Coronary artery (tissue), 2 donors: ENCODE results near the gene PRPSAP1.
"Not testable (repeated sequence)": the region's sequence is repeated elsewhere in the genome, so short reads cannot be mapped to it uniquely, and the experiment has no call there.

Source experiments
- DNase-seq: peaks from one replicate; pipeline ENCODE4 v3.0.0-alpha.2; 2017; ENCODE audit warnings: low spot score
- H3K27ac ChIP-seq, 2 donors: fragments of 200-600 bp; sonication (generic); one replicate each; pipeline ENCODE4 v1.5.1; 2016 to 2019
- H3K4me3 ChIP-seq: fragments of 200-600 bp; sonication (generic); 2 replicates; pipeline ENCODE4 v1.5.1; 2016; ENCODE audit warnings: mild to moderate bottlenecking, moderate library complexity
- TF ChIP-seq, protein P1 (sequence below): fragments of 200-600 bp; sonication (generic); IDR thresholded peaks from one replicate; pipeline ENCODE4 v1.5.1; 2019; ENCODE audit warnings: antibody characterized with exemption

PRPSAP1 gene

DNA sequence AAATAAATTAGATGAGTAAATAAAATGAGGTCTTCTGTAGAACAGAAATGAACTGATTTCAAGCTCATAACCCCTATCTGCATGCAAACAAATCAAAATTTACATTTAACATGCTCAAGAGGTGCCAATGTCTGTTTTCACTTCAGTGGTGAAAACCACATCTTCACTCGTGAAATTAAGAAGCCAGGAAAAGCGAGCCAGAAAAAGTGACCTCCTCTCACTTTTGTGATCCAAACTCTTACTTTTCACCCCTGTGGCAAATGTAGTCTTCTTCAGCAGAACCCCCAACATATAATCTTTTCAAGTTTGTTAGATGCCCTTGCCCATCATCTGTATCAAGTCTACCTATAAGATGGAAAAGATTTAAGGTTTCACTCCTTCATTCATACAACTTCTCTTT, 36.2 kb downstream of the PRPSAP1 start:
- DNase-seq = no peak
- Histone ChIP-seq H3K4me3 (no peak overlapping the region), H3K27ac (no peak overlapping the region)
- TF ChIP-seq, protein P1, sequence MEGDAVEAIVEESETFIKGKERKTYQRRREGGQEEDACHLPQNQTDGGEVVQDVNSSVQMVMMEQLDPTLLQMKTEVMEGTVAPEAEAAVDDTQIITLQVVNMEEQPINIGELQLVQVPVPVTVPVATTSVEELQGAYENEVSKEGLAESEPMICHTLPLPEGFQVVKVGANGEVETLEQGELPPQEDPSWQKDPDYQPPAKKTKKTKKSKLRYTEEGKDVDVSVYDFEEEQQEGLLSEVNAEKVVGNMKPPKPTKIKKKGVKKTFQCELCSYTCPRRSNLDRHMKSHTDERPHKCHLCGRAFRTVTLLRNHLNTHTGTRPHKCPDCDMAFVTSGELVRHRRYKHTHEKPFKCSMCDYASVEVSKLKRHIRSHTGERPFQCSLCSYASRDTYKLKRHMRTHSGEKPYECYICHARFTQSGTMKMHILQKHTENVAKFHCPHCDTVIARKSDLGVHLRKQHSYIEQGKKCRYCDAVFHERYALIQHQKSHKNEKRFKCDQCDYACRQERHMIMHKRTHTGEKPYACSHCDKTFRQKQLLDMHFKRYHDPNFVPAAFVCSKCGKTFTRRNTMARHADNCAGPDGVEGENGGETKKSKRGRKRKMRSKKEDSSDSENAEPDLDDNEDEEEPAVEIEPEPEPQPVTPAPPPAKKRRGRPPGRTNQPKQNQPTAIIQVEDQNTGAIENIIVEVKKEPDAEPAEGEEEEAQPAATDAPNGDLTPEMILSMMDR = no peak

DNA sequence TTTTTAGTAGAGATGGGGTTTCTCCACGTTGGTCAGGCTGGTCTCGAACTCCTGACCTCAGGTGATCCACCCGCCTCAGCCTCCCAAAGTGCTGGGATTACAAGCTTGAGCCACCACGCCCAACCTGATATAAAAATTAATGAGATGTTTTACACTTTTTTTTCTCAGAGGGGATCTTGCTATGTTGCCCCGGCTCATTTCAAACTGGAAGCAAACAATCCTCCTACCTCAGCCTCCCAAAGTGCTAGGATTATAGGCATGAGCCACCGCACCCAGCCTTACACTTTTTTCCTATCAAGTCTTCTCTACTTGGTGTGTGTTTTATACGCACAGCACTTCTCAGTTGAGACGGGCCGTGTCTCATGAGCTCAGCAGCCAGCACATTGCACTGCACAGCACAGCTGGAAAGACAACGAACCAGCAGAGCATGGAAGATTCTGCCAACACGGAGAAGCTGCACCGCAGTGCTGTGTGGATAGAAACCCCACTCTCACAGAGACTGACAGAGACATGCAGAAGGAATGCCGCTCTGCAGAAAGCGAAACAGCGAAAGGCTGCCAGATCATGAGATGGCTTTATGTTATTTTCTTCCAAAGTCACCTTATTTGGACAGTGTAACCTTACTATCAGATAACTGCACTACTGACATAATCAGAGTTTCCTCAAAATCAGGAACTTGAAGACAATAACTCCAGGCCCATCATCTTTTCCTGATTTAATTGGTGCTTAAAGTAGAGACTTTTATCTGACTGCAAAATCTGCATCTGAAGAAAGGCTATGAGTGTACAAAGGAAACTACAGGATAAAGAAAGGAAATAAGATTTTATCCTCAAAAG, 39.1 kb downstream of the PRPSAP1 start:
- Histone ChIP-seq H3K4me3 (no peak overlapping the region), H3K27ac (no peak overlapping the region)
- TF ChIP-seq, protein P1 = no peak
- DNase-seq = no peak

DNA sequence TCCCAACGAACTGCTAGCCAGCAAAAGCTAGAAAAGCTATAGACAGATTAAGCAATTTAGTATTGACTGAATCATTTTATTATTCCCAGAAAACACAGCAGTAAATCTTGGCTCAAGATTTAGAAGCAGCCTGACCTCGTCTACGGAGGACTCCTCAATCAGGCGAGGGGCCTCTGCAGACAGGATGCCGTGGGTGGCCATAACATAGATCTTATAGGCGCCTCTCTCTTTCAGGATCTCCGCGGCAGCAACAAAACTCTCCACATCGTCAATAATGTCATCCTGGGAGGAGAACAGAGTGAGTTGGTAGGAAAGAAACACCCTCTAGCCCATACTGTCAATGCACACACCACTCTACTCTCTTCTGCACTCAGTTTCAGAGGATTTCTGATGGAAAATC, 41.0 kb downstream of the PRPSAP1 start:
- TF ChIP-seq, protein P1 = no peak
- no peak for DNase-seq
- H3K27ac ChIP-seq = no peak overlapping the region
- H3K4me3 ChIP-seq = no peak overlapping the region

DNA sequence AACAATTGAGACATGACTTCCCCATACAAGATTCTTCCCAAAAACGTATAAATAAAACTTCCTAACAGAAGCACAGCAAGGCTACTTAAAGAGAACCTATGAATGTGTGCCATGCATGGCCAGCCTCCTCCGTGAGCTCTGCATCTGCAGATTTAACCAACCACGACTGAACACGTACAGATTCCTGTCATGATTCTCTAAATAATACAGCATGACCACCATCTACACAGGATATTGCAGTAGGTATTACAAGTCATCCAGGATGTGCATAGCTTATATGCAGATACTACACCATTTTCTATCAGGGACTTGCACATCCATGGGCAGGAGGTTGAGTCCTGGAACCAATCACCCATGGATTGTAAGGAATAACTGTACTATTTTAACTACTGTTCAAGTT, 44.3 kb downstream of the PRPSAP1 start:
- no peak for DNase-seq
- no peak overlapping the region for H3K4me3 ChIP-seq
- no peak overlapping the region for H3K27ac ChIP-seq
- TF ChIP-seq, protein P1 = no peak

DNA sequence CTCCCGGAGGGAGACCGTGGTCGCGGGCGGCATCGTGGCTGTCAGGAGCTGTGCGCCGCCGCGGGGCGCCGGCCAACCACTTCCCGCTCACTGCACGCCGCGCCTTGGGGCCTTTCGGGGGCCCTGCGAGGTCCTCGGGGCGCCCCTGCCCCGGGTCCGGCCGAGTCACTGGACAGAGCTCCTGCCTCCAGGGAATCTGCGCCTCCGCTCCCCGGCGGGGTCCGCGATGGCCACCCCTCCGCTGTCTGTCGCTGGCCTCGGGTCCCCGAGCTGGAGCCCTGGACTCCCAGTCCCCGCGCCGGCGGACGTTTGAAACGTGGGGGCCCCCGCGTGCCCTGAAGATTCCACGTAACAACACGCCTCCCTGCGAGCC, 45.8 kb downstream of the PRPSAP1 start, which contains the start of gene QRICH2:
Gene QRICH2, minus strand, starts transcription at position 311 of the 373 bp plus-strand sequence. Its CDS starts 278 bp downstream, at position 33.
- TF ChIP-seq, protein P1 = no peak
- DNase-seq = no peak
- Histone ChIP-seq H3K27ac (no peak within 1 kb of the TSS), H3K4me3 (no peak within 1 kb of the TSS)

DNA sequence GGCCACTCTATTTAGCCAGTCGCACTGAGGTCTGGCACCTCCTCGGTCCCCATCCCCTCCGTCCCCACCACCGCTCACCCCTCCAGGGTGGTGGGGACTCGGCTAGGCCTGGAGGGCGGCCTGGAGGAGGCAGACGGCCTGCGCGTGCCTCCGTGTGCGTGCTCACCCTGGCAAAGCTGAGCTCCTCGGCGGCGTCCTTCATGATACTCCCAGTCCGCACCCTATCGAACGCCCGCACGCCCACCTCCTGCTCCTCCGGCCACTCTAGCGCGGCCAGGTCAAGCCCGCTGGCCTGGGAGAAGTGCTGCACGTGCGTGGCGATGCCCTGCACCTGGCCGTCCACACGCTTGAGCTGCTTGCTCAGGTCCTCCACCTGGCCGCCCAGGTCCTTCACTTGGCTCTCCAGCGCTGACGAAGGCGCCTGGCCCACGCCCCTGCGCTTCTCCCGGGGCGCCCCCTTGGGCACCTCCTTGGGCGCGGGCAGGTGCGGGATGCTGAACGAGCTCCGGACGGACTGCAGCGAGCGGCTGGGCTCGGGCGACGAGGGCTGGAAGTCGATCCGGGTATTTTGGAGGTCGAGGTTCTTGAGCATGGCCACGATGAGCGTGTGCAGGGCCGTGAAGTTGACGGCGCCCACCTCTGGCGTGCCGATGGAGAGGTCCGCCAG, 46.3 kb downstream of the PRPSAP1 start:
- DNase-seq = no peak
- TF ChIP-seq, protein P1 = no peak
- Histone ChIP-seq H3K4me3 (no peak overlapping the region), H3K27ac (no peak overlapping the region)

DNA sequence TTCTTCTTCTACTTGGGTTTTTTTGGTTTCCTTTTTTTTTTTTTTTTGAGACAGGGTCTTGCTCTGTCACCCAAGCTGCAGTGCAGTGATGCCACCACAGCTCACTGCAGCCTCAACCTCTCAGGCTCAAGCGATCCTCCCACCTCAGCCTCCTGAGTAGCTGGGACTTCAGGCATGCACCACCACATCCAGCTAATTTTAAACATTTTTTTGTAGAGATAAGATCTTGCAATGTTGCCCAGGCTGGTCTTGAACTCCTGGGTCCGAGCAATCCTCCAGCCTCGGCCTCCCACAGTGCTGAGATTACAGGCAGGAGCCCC, 48.6 kb downstream of the PRPSAP1 start:
- DNase-seq, H3K4me3 ChIP-seq, H3K27ac ChIP-seq: not testable (repeated sequence)
